Mesendoderm (in vitro differentiated cells): ENCODE measurements around the gene FKBP6.
A peak's percentile ranks its signal among the peaks of the same experiment; 100 is the strongest.

ENCODE experiments used
- DNase-seq: peaks from one replicate; pipeline ENCODE4 v3.0.0; 2013
- H2AK5ac ChIP-seq: 2 replicates; pipeline ENCODE4 v1.6.1; 2013; ENCODE audit warnings: low read length, inconsistent platforms
- H2BK120ac ChIP-seq: 2 replicates; pipeline ENCODE4 v1.6.1; 2013; ENCODE audit warnings: low read depth, mild to moderate bottlenecking, low read length, moderate library complexity, mixed read lengths
- H2BK15ac ChIP-seq: replicated peaks from 2 replicates; pipeline ENCODE4 v1.6.1; 2013; ENCODE audit warnings: low read depth, mild to moderate bottlenecking, moderate library complexity
- H2BK5ac ChIP-seq: 2 replicates; pipeline ENCODE4 v1.6.1; 2013; ENCODE audit warnings: low read length, inconsistent platforms
- H3K18ac ChIP-seq: 2 replicates; pipeline ENCODE4 v1.6.1; 2013; ENCODE audit warnings: mild to moderate bottlenecking, low read length, mixed read lengths
- H3K23ac ChIP-seq: one replicate; pipeline ENCODE4 v1.6.1; 2013; ENCODE audit warnings: low read length
- H3K27ac ChIP-seq: 2 replicates; pipeline ENCODE4 v1.5.1; 2013; ENCODE audit warnings: low read depth, mild to moderate bottlenecking, inconsistent platforms, low read length, moderate library complexity
- H3K27me3 ChIP-seq: 2 replicates; pipeline ENCODE4 v1.6.1; 2013; ENCODE audit warnings: low read length, control low read depth, mild to moderate bottlenecking, inconsistent platforms; ENCODE audit not compliant: insufficient read depth, poor library complexity
- H3K36me3 ChIP-seq: 2 replicates; pipeline ENCODE4 v1.6.1; 2013; ENCODE audit warnings: low read length, inconsistent platforms; ENCODE audit not compliant: control insufficient read depth, insufficient read depth
- H3K4ac ChIP-seq: one replicate; pipeline ENCODE4 v1.6.1; 2013; ENCODE audit warnings: low read depth, mild to moderate bottlenecking, low read length, moderate library complexity
- H3K4me1 ChIP-seq: 2 replicates; pipeline ENCODE4 v1.6.1; 2013; ENCODE audit warnings: low read depth, low read length, inconsistent platforms; ENCODE audit not compliant: control insufficient read depth
- H3K4me2 ChIP-seq: 2 replicates; pipeline ENCODE4 v1.6.1; 2013; ENCODE audit warnings: low read length
- H3K4me3 ChIP-seq: 2 replicates; pipeline ENCODE4 v1.5.1; 2013; ENCODE audit warnings: mild to moderate bottlenecking, low read length
- H3K56ac ChIP-seq: one replicate; pipeline ENCODE4 v1.6.1; 2013; ENCODE audit warnings: low read length
- H3K79me1 ChIP-seq: 2 replicates; pipeline ENCODE4 v1.6.1; 2013; ENCODE audit warnings: low read length, inconsistent platforms
- H3K79me2 ChIP-seq: 2 replicates; pipeline ENCODE4 v1.6.1; 2013; ENCODE audit warnings: mild to moderate bottlenecking, low read length; ENCODE audit not compliant: control insufficient read depth, insufficient read depth
- H3K9ac ChIP-seq: 2 replicates; pipeline ENCODE4 v1.6.1; 2013; ENCODE audit warnings: low read length, inconsistent platforms
- H4K5ac ChIP-seq: one replicate; pipeline ENCODE4 v1.6.1; 2013; ENCODE audit warnings: low read length
- H4K8ac ChIP-seq: one replicate; pipeline ENCODE4 v1.6.1; 2013; ENCODE audit warnings: low read depth, mild to moderate bottlenecking, control low read depth, low read length, moderate library complexity
- WGBS: extraction: QIAGEN DNeasy Blood & Tissue Kit; methylation state at CpG from one replicate; pipeline ENCODE4 v1.1.7; 2013; ENCODE audit warnings: low lambda C conversion rate, missing lambda C conversion rate; ENCODE audit not compliant: insufficient coverage; ENCODE audit errors: extremely low coverage; 5-methylcytosine and 5-hydroxymethylcytosine counted together

Gene FKBP6

GRCh38 chr7:73343671-73344380 is 15.9 kb downstream of the FKBP6 start:
- Histone ChIP-seq H3K23ac (no peak overlapping the region), H2BK5ac (no peak overlapping the region), H3K56ac (no peak overlapping the region), H3K4ac (no peak overlapping the region), H2BK120ac (no peak overlapping the region), H2BK15ac (no peak overlapping the region), H3K9ac (no peak overlapping the region), H3K27ac (no peak overlapping the region), H3K27me3 (no peaks in the 10 kb centered on the region), H4K5ac (no peak overlapping the region), H3K4me3 (no peak overlapping the region), H3K79me1 (no peaks in the 10 kb centered on the region), H3K36me3 (no peaks in the 10 kb centered on the region), H3K4me2 (no peak overlapping the region), H4K8ac (no peak overlapping the region), H3K4me1 (peaks cover 2% of the 10 kb centered on the region), H3K18ac (no peak overlapping the region), H3K79me2 (no peaks in the 10 kb centered on the region), H2AK5ac (no peak overlapping the region)
- DNase-seq: no peak
- WGBS: no CpG with 5 or more reads among the region's 7 CpGs

DNA sequence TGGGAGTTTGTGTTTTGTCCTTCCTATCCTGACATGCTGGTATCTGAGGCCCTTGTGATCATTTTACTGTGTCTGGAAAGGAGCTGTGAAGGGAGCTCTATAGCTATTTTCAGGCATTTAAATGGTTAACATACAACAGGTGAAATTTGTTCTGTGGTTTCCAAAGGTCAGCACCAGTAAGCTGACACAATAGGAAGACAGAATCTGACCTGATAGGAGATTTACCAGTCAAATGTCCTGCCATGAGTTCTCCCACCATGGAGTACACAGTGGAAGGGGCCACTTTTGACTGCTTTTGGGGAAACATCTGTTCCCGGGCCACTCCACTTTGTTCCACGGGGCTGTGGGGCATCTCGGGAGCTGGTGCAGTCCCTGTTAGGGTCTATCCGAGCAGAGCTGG is 17.6 kb downstream of the FKBP6 start:
- Histone ChIP-seq H2BK15ac (no peak overlapping the region), H4K8ac (no peak overlapping the region), H3K18ac (no peak overlapping the region), H3K56ac (no peak overlapping the region), H3K23ac (no peak overlapping the region), H3K4me2 (no peak overlapping the region), H3K27me3 (no peaks in the 10 kb centered on the region), H2BK120ac (no peak overlapping the region), H4K5ac (no peak overlapping the region), H3K79me1 (no peaks in the 10 kb centered on the region), H3K4ac (no peak overlapping the region), H3K36me3 (no peaks in the 10 kb centered on the region), H3K4me1 (peaks cover 2% of the 10 kb centered on the region), H2AK5ac (no peak overlapping the region), H3K4me3 (no peak overlapping the region), H3K9ac (no peak overlapping the region), H2BK5ac (no peak overlapping the region), H3K79me2 (no peaks in the 10 kb centered on the region), H3K27ac (no peak overlapping the region)
- no peak for DNase-seq
- no CpG with 5 or more reads among the region's 4 CpGs for WGBS

DNA sequence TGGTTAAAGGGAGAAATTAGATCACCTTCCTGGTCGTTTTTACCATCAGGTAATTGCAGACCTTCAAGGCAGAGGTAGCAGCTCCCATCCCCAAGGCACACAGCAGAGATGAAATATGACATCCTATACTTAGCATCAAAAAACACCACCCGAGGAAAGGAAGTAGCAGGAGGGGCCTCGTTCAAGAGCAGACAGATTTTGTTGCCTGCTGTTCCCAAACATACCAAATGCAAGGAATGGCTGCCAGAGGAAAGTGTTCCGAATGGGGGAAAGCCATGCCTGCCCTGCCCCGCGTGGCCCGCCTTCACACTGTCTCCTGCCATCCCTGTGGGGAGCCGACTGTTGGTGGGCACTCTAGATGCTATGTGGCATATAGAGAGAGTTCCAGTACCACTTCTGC is 18.0 kb downstream of the FKBP6 start:
- H3K4ac ChIP-seq: no peak overlapping the region
- H2BK15ac ChIP-seq: no peak overlapping the region
- no peaks in the 10 kb centered on the region for H3K27me3 ChIP-seq
- DNase-seq: no peak
- no peak overlapping the region for H3K18ac ChIP-seq
- H4K8ac ChIP-seq: no peak overlapping the region
- no peak overlapping the region for H3K23ac ChIP-seq
- no peak overlapping the region for H2AK5ac ChIP-seq
- no peaks in the 10 kb centered on the region for H3K79me1 ChIP-seq
- no CpG with 5 or more reads among the region's 8 CpGs for WGBS
- H2BK120ac ChIP-seq: no peak overlapping the region
- H3K9ac ChIP-seq: no peak overlapping the region
- H3K4me2 ChIP-seq: no peak overlapping the region
- H4K5ac ChIP-seq: no peak overlapping the region
- H3K4me3 ChIP-seq: no peak overlapping the region
- no peak overlapping the region for H3K56ac ChIP-seq
- no peak overlapping the region for H2BK5ac ChIP-seq
- H3K27ac ChIP-seq: no peak overlapping the region
- peaks cover 2% of the 10 kb centered on the region for H3K4me1 ChIP-seq
- no peaks in the 10 kb centered on the region for H3K79me2 ChIP-seq
- H3K36me3 ChIP-seq: no peaks in the 10 kb centered on the region

DNA sequence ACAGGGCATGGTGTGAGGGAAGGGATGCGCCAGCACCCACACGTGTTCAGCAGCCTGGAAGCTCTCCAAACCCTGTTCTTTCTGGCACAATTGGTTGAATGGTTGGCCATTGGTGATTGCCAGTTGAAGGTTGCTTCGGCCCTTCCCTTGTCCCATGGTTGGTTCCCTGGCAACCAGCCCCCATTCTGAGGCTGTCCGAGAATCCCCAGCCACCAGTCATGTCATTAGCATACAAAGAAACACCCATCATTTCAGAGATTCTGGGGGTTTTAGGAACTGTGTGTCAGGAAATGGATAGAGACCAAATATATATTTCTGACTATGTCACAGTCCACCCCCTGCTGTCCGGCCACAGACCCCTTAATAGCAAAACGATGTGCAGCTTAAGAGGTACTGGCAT is 21.8 kb downstream of the FKBP6 start:
- no peaks in the 10 kb centered on the region for H3K36me3 ChIP-seq
- H2BK5ac ChIP-seq: no peak overlapping the region
- no peak overlapping the region for H2BK15ac ChIP-seq
- H3K9ac ChIP-seq: no peak overlapping the region
- no peaks in the 10 kb centered on the region for H3K79me1 ChIP-seq
- H3K23ac ChIP-seq: no peak overlapping the region
- peaks cover 3% of the 10 kb centered on the region for H3K4me1 ChIP-seq
- DNase-seq: peak; percentile 47
- no peak overlapping the region for H3K18ac ChIP-seq
- H2AK5ac ChIP-seq: no peak overlapping the region
- no peak overlapping the region for H3K4me2 ChIP-seq
- H4K8ac ChIP-seq: no peak overlapping the region
- H3K79me2 ChIP-seq: no peaks in the 10 kb centered on the region
- H3K27ac ChIP-seq: no peak overlapping the region
- no CpG with 5 or more reads among the region's 6 CpGs for WGBS
- no peaks in the 10 kb centered on the region for H3K27me3 ChIP-seq
- no peak overlapping the region for H2BK120ac ChIP-seq
- no peak overlapping the region for H3K56ac ChIP-seq
- no peak overlapping the region for H3K4ac ChIP-seq
- no peak overlapping the region for H3K4me3 ChIP-seq
- H4K5ac ChIP-seq: no peak overlapping the region

- no peak overlapping the region for H4K5ac ChIP-seq
- no peak overlapping the region for H3K56ac ChIP-seq
- H4K8ac ChIP-seq: no peak overlapping the region
- no peak overlapping the region for H3K27ac ChIP-seq
- H3K23ac ChIP-seq: no peak overlapping the region
- H2AK5ac ChIP-seq: no peak overlapping the region
- no peaks in the 10 kb centered on the region for H3K36me3 ChIP-seq
- no peak overlapping the region for H3K4ac ChIP-seq
- peaks cover 3% of the 10 kb centered on the region for H3K4me1 ChIP-seq
- H3K4me3 ChIP-seq: no peak overlapping the region
- H2BK15ac ChIP-seq: peak overlapping the region; percentile 43
- peak; percentile 57 for DNase-seq
- peak overlapping the region; percentile 30 for H2BK120ac ChIP-seq
- H3K79me2 ChIP-seq: no peaks in the 10 kb centered on the region
- H3K18ac ChIP-seq: no peak overlapping the region
- no peak overlapping the region for H2BK5ac ChIP-seq
- WGBS: no CpG with 5 or more reads among the region's 12 CpGs
- no peak overlapping the region for H3K4me2 ChIP-seq
- H3K27me3 ChIP-seq: no peaks in the 10 kb centered on the region
- H3K9ac ChIP-seq: no peak overlapping the region
- H3K79me1 ChIP-seq: no peaks in the 10 kb centered on the region
Observed at GRCh38 chr7:73350306-73351068, 22.5 kb downstream of the FKBP6 start.
